HFF-Myc (cell line): ENCODE results near the gene IPO13.
A peak's percentile ranks its signal among the peaks of the same experiment; 100 is the strongest.

ENCODE experiments used
- DNase-seq: peaks from one replicate; pipeline ENCODE4 v3.0.0-alpha.2; 2011; ENCODE audit warnings: low read depth; ENCODE audit errors: extremely low read depth
- H3K4me3 ChIP-seq: replicated peaks from 2 replicates; pipeline ENCODE4 v1.5.1; 2011; ENCODE audit warnings: low read depth, mild to moderate bottlenecking, control low read depth, low read length
- CTCF ChIP-seq: IDR thresholded peaks from 2 replicates; pipeline ENCODE4 v1.5.1; 2012; ENCODE audit warnings: mild to moderate bottlenecking, low read depth, low read length, control low read depth; ENCODE audit errors: missing control alignments

The IPO13 gene

DNA sequence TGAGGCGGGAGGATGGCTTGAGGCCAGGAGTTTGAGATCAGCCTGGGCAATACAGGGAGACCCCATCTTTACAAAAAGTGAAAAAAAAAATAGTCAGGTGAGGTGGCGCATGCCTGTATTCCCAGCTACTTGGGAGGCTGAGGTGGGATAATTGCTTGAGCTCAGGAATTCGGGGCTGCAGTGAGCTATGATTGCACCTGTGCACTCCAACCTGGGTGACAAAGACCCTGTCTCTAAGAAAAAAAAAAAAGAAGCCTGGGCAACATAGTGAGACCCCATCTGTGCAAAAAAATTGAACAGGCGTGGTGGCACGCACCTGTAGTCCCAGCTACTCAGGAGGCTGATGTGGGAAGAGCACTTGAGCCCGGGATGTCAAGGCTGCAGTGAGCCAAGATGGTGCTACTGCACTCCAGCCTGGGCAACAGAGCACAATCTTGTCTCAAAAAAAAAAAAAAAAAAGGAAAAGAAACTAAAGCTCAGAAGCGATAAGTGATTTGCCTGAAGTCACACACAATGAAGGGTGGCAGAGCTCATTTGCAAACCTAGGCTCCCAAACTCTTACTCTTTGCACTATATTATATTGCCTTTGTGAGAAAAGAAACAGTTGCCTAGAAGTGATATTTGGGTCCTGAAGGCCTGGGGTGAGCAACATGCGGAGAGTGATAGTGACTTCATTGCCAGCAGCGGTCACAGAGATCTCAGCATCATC is 46.6 kb downstream of the IPO13 start:
- H3K4me3 ChIP-seq: no peak overlapping the region
- DNase-seq: no peak
- TF ChIP-seq CTCF: no peak

DNA sequence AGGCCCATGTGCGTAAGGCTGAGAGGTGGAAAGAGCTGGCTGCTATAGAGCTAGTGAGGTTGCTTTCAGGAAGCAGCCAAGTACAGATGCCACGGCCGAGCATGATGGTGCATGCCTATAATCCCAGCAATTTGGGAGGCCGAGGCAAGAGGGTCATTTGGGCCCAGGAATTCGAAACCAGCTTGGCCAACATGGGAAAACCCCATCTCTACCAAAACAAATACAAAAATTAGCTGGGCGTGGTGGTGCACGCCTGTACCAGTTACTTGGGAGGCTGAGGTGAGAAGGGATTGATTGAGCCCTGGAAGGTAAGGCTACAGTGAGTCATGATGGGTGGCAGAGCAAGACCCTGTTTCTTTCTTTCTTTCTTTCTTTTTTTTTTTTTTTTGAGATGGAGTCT is 47.3 kb downstream of the IPO13 start:
- DNase-seq: no peak
- TF ChIP-seq CTCF: no peak
- H3K4me3 ChIP-seq: no peak overlapping the region

- H3K4me3 ChIP-seq: no peak overlapping the region
- no peak for DNase-seq
- peak; percentile 47 for TF ChIP-seq CTCF
These were observed 48.3 kb downstream of the IPO13 start for GRCh38 chr1:43994794-43995790.

GRCh38 chr1:43995984-43996732 is 49.4 kb downstream of the IPO13 start:
- TF ChIP-seq CTCF: no peak
- DNase-seq: no peak
- no peak overlapping the region for H3K4me3 ChIP-seq

DNA sequence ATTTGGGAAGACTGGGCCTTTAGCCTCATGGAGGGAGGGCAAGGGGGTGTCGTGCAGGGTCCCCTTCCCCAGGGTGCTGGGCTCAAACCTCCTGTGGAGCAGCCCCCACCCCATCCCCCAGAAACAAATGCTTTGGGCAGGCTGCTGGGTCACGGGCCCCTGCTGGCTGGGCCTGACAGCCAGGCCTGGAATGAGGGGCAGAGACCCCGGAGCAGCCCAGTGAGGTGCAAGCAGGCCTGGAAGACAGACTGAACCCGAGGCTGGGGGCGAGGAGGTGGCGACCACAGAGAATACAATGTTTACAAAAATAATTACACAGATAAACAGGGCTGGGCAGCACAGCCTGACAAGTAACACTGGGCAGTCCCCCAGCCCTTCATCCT is 50.0 kb downstream of the IPO13 start:
- no peak overlapping the region for H3K4me3 ChIP-seq
- no peak for TF ChIP-seq CTCF
- DNase-seq: no peak

DNA sequence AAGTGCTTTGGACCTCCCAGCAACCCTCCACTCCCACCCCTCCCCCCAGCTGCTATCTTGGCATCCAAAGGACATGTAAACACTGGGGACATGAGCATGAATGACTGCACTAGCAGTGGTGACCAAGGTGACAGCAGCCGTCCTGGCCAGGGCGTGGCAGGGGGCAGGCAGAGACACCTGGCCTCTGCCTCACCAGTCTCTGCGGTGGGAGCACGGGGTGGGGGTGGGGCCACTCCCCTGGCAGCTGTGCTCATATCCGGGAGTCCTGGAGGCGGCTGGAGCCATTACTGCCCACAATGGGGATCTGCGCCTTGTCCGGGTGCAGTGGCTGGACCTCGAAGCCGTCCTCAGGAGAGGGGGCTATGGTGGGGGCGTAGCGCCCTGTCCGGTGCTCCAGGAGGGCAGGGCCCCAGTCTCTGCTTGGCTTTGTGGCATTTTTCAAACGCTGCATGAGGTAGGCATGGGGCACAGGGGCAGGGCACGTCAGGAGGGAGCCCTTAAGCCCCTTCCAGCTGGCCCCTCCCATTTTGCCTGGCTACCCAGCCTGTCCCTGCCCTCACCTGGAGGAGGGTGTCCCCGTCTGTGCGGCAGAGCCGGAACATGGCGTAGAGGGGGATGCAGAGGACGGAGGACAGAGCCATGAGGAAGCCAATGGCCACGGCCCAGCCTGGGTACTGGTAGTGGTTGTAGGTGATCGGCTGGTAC is 50.7 kb downstream of the IPO13 start:
- no peak for TF ChIP-seq CTCF
- H3K4me3 ChIP-seq: no peak overlapping the region
- DNase-seq: no peak
